ENCODE results near the gene PINLYP. TPM values are rescaled to one million over a fixed set of nuclear protein-coding genes. Genes with fewer than 3 reads are reported as not detected.

PINLYP gene
- total and polyA plus RNA-seq, 2 of the 13 experiments (the other 11 are each of a cell fraction or from before 2014, with no cell fraction given): 0.21 to 0.24 TPM

DNA sequence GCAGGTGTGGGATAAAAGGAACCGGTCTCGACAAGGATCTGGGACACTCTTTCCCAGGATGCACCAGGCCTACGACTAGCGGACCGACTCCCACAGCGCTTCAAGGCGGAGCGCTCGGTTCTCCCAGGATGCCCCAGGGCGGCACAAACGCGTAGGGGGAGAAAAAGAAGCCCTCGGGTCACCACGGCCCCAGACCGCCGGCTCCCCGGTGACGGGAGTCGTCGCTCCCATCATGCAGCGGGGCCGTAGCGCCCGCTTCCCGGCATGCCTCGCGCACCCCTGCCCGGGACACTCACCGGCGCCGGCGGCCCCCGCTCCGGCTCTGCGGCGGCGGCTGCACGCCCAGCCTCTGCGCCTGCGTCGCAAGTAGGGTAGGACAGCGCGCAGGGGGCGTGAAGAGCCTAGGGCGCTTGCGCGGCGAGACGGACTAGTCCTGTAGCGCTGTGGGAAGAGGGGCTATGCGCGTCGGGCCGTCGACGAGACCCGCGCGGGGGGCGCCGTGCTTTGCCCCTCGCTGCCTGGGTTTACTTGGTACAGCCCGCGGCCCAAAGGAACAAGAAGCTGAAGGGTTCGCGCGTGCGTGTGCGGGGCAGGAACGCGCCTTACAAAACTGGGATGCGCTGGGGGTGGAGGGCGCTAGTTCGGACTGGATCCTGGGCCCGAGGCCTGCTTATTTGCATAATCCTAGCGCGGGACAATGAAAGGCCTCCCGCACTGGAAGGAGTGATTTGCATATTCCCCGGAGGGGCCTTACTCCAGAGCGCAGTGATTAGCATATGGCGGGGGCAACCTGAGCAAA, 43.9 kb downstream of the PINLYP start, which contains the start of gene ZNF428 (continued):
- TF ChIP-seq, protein P1, sequence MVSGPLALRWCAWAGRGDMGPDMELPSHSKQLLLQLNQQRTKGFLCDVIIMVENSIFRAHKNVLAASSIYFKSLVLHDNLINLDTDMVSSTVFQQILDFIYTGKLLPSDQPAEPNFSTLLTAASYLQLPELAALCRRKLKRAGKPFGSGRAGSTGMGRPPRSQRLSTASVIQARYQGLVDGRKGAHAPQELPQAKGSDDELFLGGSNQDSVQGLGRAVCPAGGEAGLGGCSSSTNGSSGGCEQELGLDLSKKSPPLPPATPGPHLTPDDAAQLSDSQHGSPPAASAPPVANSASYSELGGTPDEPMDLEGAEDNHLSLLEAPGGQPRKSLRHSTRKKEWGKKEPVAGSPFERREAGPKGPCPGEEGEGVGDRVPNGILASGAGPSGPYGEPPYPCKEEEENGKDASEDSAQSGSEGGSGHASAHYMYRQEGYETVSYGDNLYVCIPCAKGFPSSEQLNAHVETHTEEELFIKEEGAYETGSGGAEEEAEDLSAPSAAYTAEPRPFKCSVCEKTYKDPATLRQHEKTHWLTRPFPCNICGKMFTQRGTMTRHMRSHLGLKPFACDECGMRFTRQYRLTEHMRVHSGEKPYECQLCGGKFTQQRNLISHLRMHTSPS (CRISPR knock-in tag; IDR thresholded peaks at IDR 0.05; ENCODE audit: low read depth): peak; percentile 29; the same call in 1 of the 2 replicates
- TF ChIP-seq ZC3H4 (CRISPR knock-in tag; IDR thresholded peaks at IDR 0.05; ENCODE audit: borderline replicate concordance) (no peak), ZBTB1 (CRISPR knock-in tag; IDR thresholded peaks at IDR 0.05; ENCODE audit: borderline replicate concordance) (no peak), THYN1 (CRISPR knock-in tag; IDR thresholded peaks at IDR 0.05; ENCODE audit: borderline replicate concordance, low read depth) (no peak; the same call in 1 of the 2 replicates), ZNF354B (CRISPR knock-in tag; IDR thresholded peaks at IDR 0.05) (peak; percentile 26; the same call in 1 of the 2 replicates), ZNF432 (CRISPR knock-in tag; IDR thresholded peaks at IDR 0.05; ENCODE audit: borderline replicate concordance) (no peak), ZSCAN20 (CRISPR knock-in tag; IDR thresholded peaks at IDR 0.05; ENCODE audit: borderline replicate concordance) (0 out of 2 replicates have a peak, but pooled peaks have one; percentile 84), PAX8 (CRISPR knock-in tag; IDR thresholded peaks at IDR 0.05; ENCODE audit: borderline replicate concordance) (peak; percentile 80; the same call in 1 of the 2 replicates), ZNF549 (CRISPR knock-in tag; IDR thresholded peaks at IDR 0.05) (peak; percentile 87; the same call in 1 of the 2 replicates), SAFB2 (CRISPR knock-in tag; IDR thresholded peaks at IDR 0.05; ENCODE audit: borderline replicate concordance, low read depth) (peak; percentile 88), ZMYM2 (CRISPR knock-in tag; IDR thresholded peaks at IDR 0.05) (0 out of 2 replicates have a peak, but pooled peaks have one; percentile 7), ZNF766 (CRISPR knock-in tag; IDR thresholded peaks at IDR 0.05; ENCODE audit: borderline replicate concordance) (peak; percentile 96), CCDC6 (CRISPR knock-in tag; IDR thresholded peaks at IDR 0.05) (peak; percentile 75; the same call in 1 of the 2 replicates), ZNF567 (CRISPR knock-in tag; IDR thresholded peaks at IDR 0.05; ENCODE audit: borderline replicate concordance) (peak; percentile 93), EP300 (IDR thresholded peaks at IDR 0.05; ENCODE audit: low read depth in 2 of 2, low read length in 2 of 2) (no peak), EP300 (CRISPR knock-in tag; IDR thresholded peaks at IDR 0.05; ENCODE audit: borderline replicate concordance) (no peak), ZNF598 (CRISPR knock-in tag; IDR thresholded peaks at IDR 0.05; ENCODE audit: borderline replicate concordance) (peak; percentile 75; the same call in 1 of the 2 replicates), ZNF552 (CRISPR knock-in tag; IDR thresholded peaks at IDR 0.05; ENCODE audit: borderline replicate concordance) (peak; percentile 84), PHB2 (IDR thresholded peaks at IDR 0.05; ENCODE audit: partially characterized antibody) (no peak), SP4 (CRISPR knock-in tag; IDR thresholded peaks at IDR 0.05) (no peak)
- TF ChIP-seq, protein P2, sequence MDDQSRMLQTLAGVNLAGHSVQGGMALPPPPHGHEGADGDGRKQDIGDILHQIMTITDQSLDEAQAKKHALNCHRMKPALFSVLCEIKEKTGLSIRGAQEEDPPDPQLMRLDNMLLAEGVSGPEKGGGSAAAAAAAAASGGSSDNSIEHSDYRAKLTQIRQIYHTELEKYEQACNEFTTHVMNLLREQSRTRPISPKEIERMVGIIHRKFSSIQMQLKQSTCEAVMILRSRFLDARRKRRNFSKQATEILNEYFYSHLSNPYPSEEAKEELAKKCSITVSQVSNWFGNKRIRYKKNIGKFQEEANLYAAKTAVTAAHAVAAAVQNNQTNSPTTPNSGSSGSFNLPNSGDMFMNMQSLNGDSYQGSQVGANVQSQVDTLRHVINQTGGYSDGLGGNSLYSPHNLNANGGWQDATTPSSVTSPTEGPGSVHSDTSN (CRISPR knock-in tag; IDR thresholded peaks at IDR 0.05; ENCODE audit: borderline replicate concordance): peak; percentile 39; the same call in 1 of the 2 replicates
- TF ChIP-seq, protein P3, sequence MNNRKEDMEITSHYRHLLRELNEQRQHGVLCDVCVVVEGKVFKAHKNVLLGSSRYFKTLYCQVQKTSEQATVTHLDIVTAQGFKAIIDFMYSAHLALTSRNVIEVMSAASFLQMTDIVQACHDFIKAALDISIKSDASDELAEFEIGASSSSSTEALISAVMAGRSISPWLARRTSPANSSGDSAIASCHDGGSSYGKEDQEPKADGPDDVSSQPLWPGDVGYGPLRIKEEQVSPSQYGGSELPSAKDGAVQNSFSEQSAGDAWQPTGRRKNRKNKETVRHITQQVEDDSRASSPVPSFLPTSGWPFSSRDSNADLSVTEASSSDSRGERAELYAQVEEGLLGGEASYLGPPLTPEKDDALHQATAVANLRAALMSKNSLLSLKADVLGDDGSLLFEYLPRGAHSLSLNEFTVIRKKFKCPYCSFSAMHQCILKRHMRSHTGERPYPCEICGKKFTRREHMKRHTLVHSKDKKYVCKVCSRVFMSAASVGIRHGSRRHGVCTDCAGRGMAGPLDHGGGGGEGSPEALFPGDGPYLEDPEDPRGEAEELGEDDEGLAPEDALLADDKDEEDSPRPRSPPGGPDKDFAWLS (CRISPR knock-in tag; IDR thresholded peaks at IDR 0.05; ENCODE audit: borderline replicate concordance): peak; percentile 90; the same call in 1 of the 2 replicates

Data from HepG2 (cell line).